Activated CD4-positive, alpha-beta T cell treated with anti-CD3 and anti-CD28 coated beads, Interleukin-2, amount 50 U/mL, for 24 hours (primary cell): ENCODE measurements around the gene ALKBH2.

ENCODE experiments used
- DNase-seq, 2 donors: peaks; one replicate each; pipeline ENCODE4 v3.0.0-alpha.2; 2020; ENCODE audit warnings: low read depth in 1 of 2, low spot score in 1 of 2

ALKBH2 gene

DNA sequence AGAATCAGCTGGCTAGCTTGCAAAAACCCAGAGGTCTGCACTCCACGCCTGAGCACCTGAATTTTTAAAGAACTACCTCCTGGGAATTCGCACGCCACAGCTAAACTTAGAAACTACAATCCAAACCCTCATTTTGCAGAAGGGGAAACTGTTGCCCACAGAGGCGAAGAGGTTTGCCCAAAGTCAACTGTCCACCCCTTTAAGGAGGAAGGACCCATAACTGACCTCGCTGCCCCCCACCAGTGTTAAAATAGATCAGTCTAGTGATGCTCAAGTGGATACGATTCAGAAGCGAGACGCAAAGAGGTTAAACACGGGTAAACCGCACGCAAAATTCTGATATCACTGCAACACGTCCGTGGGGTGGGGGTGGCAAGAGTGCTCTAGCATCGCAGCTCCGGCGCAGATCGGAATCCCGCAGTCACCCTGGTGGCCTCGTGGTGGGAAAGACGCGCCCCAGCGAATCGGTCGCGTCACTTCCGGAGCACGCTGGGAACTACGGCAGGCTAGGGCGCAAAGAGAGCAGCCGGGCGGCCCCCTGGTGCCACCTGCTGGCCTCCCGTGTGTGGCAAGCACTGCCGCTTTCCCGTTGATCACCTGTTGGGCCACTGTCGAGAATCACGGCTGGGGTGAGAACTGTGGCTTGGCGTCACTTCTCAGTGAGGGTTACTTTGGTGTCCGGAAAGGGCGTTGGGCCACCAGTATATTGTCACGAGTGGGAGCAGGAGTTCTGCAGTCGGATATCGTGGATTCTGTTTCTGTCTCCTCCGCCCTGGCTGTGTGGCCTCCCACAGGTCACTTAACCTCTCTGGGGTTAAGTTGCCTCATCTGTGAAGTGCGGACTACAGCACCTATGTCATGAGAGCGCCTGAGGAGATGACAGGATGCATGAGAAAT is at the start of gene ALKBH2:
Gene ALKBH2, minus strand, starts transcription at position 451 of the 897 bp plus-strand sequence. CDS start 686 bp downstream, outside the sequence.
- peak; percentile 90 to 93 for DNase-seq

DNA sequence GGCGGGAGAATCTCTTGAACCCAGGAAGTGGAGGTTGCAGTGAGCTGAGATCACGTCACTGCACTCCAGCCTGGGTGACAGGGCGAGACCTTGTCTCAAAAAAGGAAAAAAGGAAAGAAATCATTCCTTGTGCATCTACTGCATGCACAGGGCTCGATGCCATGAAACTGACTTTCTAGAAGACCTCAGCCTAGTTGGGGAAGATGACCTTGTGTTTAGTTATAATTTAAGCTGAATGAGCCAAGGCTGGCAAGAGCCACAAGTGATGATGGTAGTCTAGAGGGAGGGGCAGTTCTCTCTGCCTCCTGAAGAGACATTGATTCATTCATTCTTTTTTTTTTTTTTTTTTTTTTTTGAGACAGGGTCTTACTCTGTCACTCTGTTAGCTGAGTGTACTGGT is 47.3 kb upstream of the ALKBH2 start:
- DNase-seq, result no peak

- DNase-seq, result no peak
Measured at GRCh38 chr12:109139791-109140190, 46.5 kb upstream of the ALKBH2 start.

DNA sequence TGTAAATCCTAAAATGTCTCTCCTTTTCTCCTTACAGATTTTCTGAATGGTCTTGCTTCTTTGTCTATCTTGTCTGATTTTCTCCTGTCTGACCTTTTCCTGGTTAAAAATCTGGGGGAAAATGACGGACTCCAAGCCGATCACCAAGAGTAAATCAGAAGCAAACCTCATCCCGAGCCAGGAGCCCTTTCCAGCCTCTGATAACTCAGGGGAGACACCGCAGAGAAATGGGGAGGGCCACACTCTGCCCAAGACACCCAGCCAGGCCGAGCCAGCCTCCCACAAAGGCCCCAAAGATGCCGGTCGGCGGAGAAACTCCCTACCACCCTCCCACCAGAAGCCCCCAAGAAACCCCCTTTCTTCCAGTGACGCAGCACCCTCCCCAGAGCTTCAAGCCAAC is 46.1 kb upstream of the ALKBH2 start:
- DNase-seq, result no peak

DNA sequence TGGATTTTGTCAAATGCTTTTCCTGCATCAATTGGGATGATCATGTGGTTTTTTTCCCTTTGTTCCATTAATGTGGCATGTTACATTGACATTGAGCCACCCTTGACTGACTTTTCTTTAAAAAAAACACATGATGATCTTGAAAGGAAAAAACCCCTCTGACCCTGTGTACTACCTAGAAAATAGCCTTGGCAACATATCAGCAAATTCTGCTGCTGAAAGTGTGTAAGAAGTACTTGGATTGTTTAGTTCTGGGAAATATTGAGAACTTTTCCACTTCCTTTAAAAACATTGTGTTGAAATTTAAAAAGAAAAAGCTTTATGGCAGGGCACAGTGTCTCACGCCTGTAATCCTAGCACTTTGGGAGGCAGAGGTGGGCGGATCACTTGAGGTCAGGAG is 43.8 kb upstream of the ALKBH2 start:
- DNase-seq, result no peak

GRCh38 chr12:109134186-109134917 is 41.1 kb upstream of the ALKBH2 start:
- DNase-seq, result no peak

DNA sequence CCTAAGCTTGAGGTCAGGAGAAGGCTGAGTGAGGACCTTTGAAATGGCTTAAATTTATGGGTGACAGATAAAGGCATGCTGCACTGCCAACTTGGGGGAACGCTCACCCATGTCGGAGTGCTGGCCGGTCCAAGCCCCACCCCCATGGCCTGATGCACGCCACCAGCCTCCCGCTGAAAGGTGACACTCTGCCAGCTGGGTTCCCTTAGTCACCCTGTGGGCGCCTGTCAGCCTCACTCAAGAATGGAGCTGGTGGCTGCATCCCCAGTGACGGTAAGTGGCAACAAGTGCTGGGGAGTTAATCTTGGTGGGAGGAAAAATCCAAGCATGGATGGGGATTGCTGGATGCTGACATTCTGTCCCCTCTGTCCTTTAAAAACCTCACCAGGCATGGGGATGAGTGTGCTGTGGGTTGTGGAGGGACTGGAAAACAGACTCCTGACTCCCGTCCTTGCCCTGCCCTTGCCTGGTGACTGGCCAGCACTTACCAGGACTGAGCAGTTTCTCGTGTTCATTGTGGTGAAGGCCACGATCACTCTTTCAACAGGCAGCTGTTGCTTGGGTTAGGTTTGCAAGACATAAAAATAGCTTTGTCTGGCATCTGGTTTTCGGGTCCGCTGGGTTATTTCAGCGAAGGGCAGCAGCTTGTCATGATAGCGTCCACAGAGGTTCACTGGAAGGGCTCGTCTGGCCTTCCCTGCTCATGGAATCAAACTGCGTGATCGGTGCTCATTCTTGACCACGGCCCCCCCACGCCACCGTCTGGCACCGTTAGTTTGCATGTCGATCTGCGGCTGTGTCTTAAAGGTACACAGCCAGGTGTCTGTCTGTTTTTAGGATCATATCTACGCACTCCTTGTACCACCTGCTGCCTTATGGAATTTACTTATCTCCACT is 38.1 kb upstream of the ALKBH2 start:
- DNase-seq, result no peak

GRCh38 chr12:109130297-109131153 is 37.3 kb upstream of the ALKBH2 start:
- DNase-seq, result no peak

DNA sequence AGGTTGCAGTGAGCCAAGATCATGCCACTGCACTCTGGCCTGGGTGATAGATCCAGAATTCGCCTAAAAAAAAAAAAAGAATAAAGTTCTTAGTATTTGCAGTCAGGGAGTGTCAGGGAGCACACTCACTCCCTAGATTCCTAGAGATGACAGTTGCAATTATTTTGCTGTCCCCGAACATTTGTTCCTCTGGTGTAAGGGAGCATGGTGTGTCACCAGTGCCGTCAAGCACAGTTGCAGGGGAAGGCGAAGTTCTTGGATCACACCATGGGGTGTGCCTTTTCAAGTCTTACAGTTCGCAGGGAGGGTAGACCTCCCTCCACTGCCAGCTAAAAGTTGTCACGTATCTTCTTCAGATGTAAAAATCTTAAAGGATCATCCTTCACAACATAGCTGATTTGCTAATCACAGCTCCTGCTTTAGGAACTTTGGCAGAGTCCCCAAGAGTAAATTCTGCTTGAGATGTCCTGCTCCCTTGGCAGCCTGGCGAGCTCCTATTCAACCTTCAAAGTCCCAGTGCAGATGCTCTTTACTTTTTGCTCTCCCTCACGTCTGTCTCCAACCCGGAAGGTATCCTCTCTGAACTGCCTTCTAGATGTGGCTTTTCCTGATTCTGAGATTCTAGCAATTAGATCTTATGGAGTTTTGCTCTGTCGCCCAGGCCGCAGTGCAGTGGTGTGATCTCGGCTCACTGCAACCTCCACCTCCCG is 34.4 kb upstream of the ALKBH2 start:
- DNase-seq, result no peak

- DNase-seq, result no peak
Measured at GRCh38 chr12:109126784-109127183, 33.5 kb upstream of the ALKBH2 start.

- DNase-seq, result no peak
Measured at GRCh38 chr12:109125791-109126190, 32.5 kb upstream of the ALKBH2 start.

GRCh38 chr12:109124878-109125648 is 31.8 kb upstream of the ALKBH2 start:
- DNase-seq, result no peak

- no peak for DNase-seq
Measured at GRCh38 chr12:109121346-109121880, 28.1 kb upstream of the ALKBH2 start.

GRCh38 chr12:109120557-109120956 is 27.3 kb upstream of the ALKBH2 start:
- DNase-seq, result no peak

- no peak for DNase-seq
Measured at GRCh38 chr12:109120095-109120494, 26.8 kb upstream of the ALKBH2 start.

- no peak for DNase-seq
Measured at GRCh38 chr12:109116611-109116949, 23.3 kb upstream of the ALKBH2 start.

DNA sequence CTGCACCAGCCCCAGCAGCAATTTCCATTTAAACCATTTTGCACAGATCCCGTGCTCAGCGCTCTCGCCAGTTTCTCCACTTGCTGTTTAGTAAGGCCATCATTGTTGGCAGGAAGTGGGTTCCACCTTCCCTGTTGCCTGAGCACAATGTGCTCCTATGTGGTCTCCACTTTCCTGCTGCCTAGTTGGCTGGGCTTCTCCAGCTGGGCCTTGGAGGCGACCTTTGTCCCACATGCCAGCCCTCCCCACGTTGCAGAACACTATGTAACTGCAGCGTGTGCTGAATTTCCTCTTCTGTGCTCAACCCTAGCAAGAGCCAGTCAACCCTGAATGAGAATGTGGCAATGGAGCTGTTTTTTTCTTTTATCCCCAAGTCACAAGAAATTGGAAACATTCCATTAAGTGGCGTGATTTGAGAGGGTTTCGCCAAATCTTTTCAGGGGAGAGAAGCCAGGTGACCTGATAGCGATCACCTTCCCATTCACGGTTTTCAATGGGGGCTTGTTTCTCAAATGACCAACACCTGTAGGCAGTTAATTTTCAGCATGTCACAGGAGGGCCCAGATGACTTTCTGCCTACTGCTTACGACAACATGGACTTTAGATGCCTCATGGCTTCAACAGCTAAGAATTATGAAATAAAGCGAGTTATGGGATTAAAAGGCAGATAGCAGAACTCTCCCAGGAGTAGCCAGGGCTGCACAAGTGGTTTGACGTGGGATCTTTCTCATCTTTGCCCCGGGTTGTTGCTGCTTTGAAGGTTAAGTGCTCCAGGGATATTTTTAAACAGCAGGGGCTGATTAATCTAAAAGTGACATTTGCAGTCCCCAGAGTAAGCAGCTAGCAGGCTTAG is 22.7 kb upstream of the ALKBH2 start, which contains the start of gene ACACB:
Gene ACACB, plus strand, starts transcription at position 830 of the 853 bp plus-strand sequence. CDS start 22,819 bp downstream, outside the sequence.
- no peak for DNase-seq

DNA sequence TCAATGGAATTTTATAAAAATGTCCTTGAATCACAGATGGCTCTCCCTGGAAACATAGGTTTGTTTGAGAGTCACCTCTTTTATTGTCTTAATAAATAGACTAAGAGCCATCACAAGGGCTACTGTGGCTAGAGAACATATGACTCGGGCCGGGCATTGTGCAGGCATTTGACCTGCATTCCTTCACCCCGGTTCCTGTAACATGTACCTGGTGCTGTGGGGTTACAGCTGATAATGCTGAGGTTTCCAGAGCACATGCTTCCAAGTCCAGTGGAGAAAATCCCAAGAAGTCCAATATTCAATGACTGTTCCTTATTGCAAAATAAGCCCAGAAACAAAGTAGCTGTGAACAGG is 22.1 kb upstream of the ALKBH2 start:
- no peak for DNase-seq
